ENCODE data around the gene NKAIN4.

DNA sequence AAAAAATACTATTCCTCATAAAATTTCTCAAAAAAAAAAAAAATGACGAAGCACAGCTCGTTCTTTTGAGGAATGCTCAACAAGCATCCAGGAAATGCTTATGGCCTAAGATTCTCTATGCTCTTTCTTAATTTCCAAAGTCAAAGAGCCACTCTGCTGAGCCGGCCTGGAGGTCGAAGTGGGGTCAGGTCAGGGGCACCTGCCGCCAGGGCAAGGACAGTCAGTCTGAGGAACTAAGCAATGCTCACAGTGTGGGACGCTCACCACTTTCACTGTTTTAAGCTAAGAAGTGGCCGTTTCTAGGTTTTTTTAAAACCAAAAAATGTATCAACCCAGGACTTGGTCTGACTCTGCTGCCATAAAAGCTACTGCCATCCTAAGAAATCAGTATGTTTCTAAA lies 55.7 kb downstream of the NKAIN4 start:
- no peak for TF ChIP-seq CTCF (optimal IDR thresholded peaks at IDR 0.05 in 1 of 3, IDR thresholded peaks at IDR 0.05 in 1 of 3, conservative IDR thresholded peaks at IDR 0.05 in 1 of 3; ENCODE audit: extremely low read depth in 1 of 3, insufficient read depth in 2 of 3, low read length in 3 of 3)
- TF ChIP-seq EZH2 (IDR thresholded peaks at IDR 0.05; ENCODE audit: low read length) = no peak

Measured in keratinocyte (primary cell).